ENCODE measurements around the gene PRPF31. TPM values are rescaled to one million over a fixed set of nuclear protein-coding genes. Genes with fewer than 3 reads are reported as not detected.

PRPF31 gene
- total and polyA plus RNA-seq, 2 of the 4 experiments (the other 2 are of a cell fraction) = 65.4 to 66.1 TPM

- no peak within 1 kb of the TSS for H2BK15ac ChIP-seq (ENCODE audit: low read depth, low read length)
- no peak within 1 kb of the TSS for H4K8ac ChIP-seq (ENCODE audit: low read depth in 2 of 2, low read length in 2 of 2)
- H3K36me3 ChIP-seq (ENCODE audit: control insufficient read depth, insufficient read depth, low read length) = peaks cover 2% of the 10 kb centered on the region; the same call in 1 of the 2 replicates
- BruUV-seq (replicated peaks) = no TSS peak
- H2AK9ac ChIP-seq (replicated peaks; ENCODE audit: low read depth, low read length, poor library complexity) = peak within 1 kb of the TSS; percentile 82
- no peak within 1 kb of the TSS for H3K56ac ChIP-seq (ENCODE audit: extremely low read depth, insufficient read depth, low read length)
- peaks cover 4 to 18% of the 10 kb centered on the region in 2 experiments for H3K79me1 ChIP-seq (ENCODE audit: low read depth in 1 of 2, low read length in 2 of 2)
- H3K9me3 ChIP-seq (ENCODE audit: control insufficient read depth, insufficient read depth, low read length) = no peaks in the 10 kb centered on the region
- no peak within 1 kb of the TSS for H3K4ac ChIP-seq (ENCODE audit: low read depth, low read length)
- ChIA-PET POLR2A (ENCODE audit: unreplicated experiment) (no interaction called here), CTCF (no interaction called here)
- H3K4me2 ChIP-seq (ENCODE audit: low read depth, low read length) = no peak within 1 kb of the TSS
- WGBS, 2 experiments (ENCODE audit: extremely low coverage in 2 of 2, insufficient read length in 1 of 2) = 60% methylated on average over 1 of the region's 5 CpGs; no CpG with 5 or more reads in 1 of the 2 experiments
- no peak within 1 kb of the TSS for H3K9ac ChIP-seq (ENCODE audit: low read depth, low read length)
- peaks cover 2% of the 10 kb centered on the region; the same call in 1 of the 2 replicates for H3K27me3 ChIP-seq (ENCODE audit: control insufficient read depth, insufficient read depth, low read length)
- in situ Hi-C loops (cut with MboI; ENCODE audit: low sequenced_read_pairs) (loop anchor here (25.0 kb wide), 1 partner anchor 362 kb away; the partner anchor contains the start of genes CDC42EP5 and LENG9), dilution Hi-C loops (cut with HindIII; ENCODE audit: low sequenced_read_pairs, unreplicated experiment) (no loop called here), intact Hi-C loops (cut with micrococcal nuclease) (loop anchor here (10.0 kb wide), 1 partner anchor 236 kb away; the partner anchor contains the start of gene MYADM)
- no peak for DNase-seq
- no peak within 1 kb of the TSS for H3K27ac ChIP-seq (ENCODE audit: insufficient read depth, low read length)
- peaks cover 4% of the 10 kb centered on the region for H3K4me1 ChIP-seq (ENCODE audit: control insufficient read depth, insufficient read depth, low read length)
- H3K18ac ChIP-seq (ENCODE audit: low read depth, low read length) = no peak within 1 kb of the TSS
- no peak within 1 kb of the TSS for H4K5ac ChIP-seq (ENCODE audit: low read depth, low read length)
- H2BK120ac ChIP-seq (ENCODE audit: low read depth, low read length) = no peak within 1 kb of the TSS
- H2AFZ ChIP-seq (replicated peaks; ENCODE audit: low read length, poor library complexity) = no peak within 1 kb of the TSS
- H3K9me1 ChIP-seq (ENCODE audit: insufficient read depth, low read length) = no peaks in the 10 kb centered on the region
- no peak within 1 kb of the TSS for H3K23ac ChIP-seq (ENCODE audit: low read depth, low read length)
- no peak within 1 kb of the TSS for H2AK5ac ChIP-seq (ENCODE audit: low read depth, low read length)
- H2BK20ac ChIP-seq (ENCODE audit: low read depth, low read length) = no peak within 1 kb of the TSS
- H4K91ac ChIP-seq (ENCODE audit: insufficient read depth, low read depth, low read length) = no peak within 1 kb of the TSS
- TF ChIP-seq CEBPB (IDR thresholded peaks at IDR 0.05; ENCODE audit: low read depth, low read length) (no peak), RFX5 (IDR thresholded peaks at IDR 0.05; ENCODE audit: low read depth, low read length) (no peak), FOS (IDR thresholded peaks at IDR 0.05; ENCODE audit: low read depth, low read length) (no peak), NFE2L2 (IDR thresholded peaks at IDR 0.05; ENCODE audit: low read depth, low read length) (no peak), RCOR1 (IDR thresholded peaks at IDR 0.05; ENCODE audit: insufficient replicate concordance, low read length) (no peak), BHLHE40 (IDR thresholded peaks at IDR 0.05; ENCODE audit: low read depth, low read length) (no peak), MAZ (IDR thresholded peaks at IDR 0.05; ENCODE audit: borderline replicate concordance, low read depth, low read length) (no peak), RAD21 (IDR thresholded peaks at IDR 0.05; ENCODE audit: low read length) (no peak), POLR2A (IDR thresholded peaks at IDR 0.05; ENCODE audit: low read depth, low read length) (no peak), CTCF (conservative IDR thresholded peaks at IDR 0.05; ENCODE audit: low read depth, low read length) (no peak), SMC3 (IDR thresholded peaks at IDR 0.05; ENCODE audit: low read depth, low read length) (no peak), CHD1 (IDR thresholded peaks at IDR 0.05; ENCODE audit: low read depth, low read length) (no peak), ELK1 (IDR thresholded peaks at IDR 0.05; ENCODE audit: borderline replicate concordance, low read depth, low read length) (no peak)
- no peak within 1 kb of the TSS for H3K4me3 ChIP-seq (ENCODE audit: insufficient read depth, low read depth, low read length)
- ATAC-seq (ENCODE audit: low read depth) = no peak
- no peak within 1 kb of the TSS for H2BK5ac ChIP-seq (ENCODE audit: low read depth, low read length, poor library complexity, severe bottlenecking)
- H3K14ac ChIP-seq (replicated peaks; ENCODE audit: low read depth, low read length) = no peak within 1 kb of the TSS
- no peaks in the 10 kb centered on the region for H4K20me1 ChIP-seq (ENCODE audit: insufficient read depth, low read length)
Measured at GRCh38 chr19:54100561-54100960, 15.0 kb upstream of the PRPF31 start, which contains the start of gene OSCAR. Gene OSCAR, minus strand, starts transcription at chr19:54100803. Its CDS starts 11 bp downstream, at chr19:54100792.
